NCI-H2196 (cell line): ENCODE results near the gene NEURL3.

ENCODE experiments used
- DNase-seq: peaks from one replicate; lab custom pipeline; 2025; ENCODE audit not compliant: unreplicated experiment; lab: John Stamatoyannopoulos, UW

The NEURL3 gene

GRCh38 chr2:96540136-96540535, 35.0 kb upstream of the NEURL3 start:
- no peak for DNase-seq

GRCh38 chr2:96539215-96539920, 34.2 kb upstream of the NEURL3 start:
- DNase-seq = no peak

GRCh38 chr2:96538487-96539214, 33.5 kb upstream of the NEURL3 start:
- DNase-seq = no peak

- no peak for DNase-seq
Measured at GRCh38 chr2:96537734-96538486, 32.8 kb upstream of the NEURL3 start.

- no peak for DNase-seq
Measured at GRCh38 chr2:96537066-96537733, 32.0 kb upstream of the NEURL3 start.

- DNase-seq = peak; percentile 90
Measured at GRCh38 chr2:96536445-96537065, 31.4 kb upstream of the NEURL3 start, which contains the start of gene ARID5A. Gene ARID5A, plus strand, starts transcription at chr2:96536752. Its CDS starts 75 bp downstream, at chr2:96536827.

- DNase-seq = no peak
Measured at GRCh38 chr2:96535331-96535730, 30.2 kb upstream of the NEURL3 start.

GRCh38 chr2:96534701-96535181, 29.6 kb upstream of the NEURL3 start:
- DNase-seq = peak; percentile 47

- DNase-seq = no peak
Measured at GRCh38 chr2:96534141-96534540, 29.0 kb upstream of the NEURL3 start.

GRCh38 chr2:96533292-96534073, 28.3 kb upstream of the NEURL3 start:
- no peak for DNase-seq

- DNase-seq = no peak
Measured at GRCh38 chr2:96532641-96533291, 27.6 kb upstream of the NEURL3 start.

GRCh38 chr2:96531872-96532505, 26.8 kb upstream of the NEURL3 start:
- peak; percentile 95 for DNase-seq

GRCh38 chr2:96531366-96531765, 26.2 kb upstream of the NEURL3 start:
- no peak for DNase-seq

- no peak for DNase-seq
Measured at GRCh38 chr2:96530474-96531357, 25.6 kb upstream of the NEURL3 start.

- DNase-seq = no peak
Measured at GRCh38 chr2:96530144-96530430, 24.9 kb upstream of the NEURL3 start.

- no peak for DNase-seq
Measured at GRCh38 chr2:96529376-96530143, 24.4 kb upstream of the NEURL3 start.

GRCh38 chr2:96528700-96529375, 23.7 kb upstream of the NEURL3 start:
- no peak for DNase-seq
